Smooth muscle cell (in vitro differentiated cells): ENCODE measurements around the gene PPWD1. TPM values are rescaled to one million over a fixed set of nuclear protein-coding genes. Genes with fewer than 3 reads are reported as not detected.

Experiments
- DNase-seq: peaks from one replicate; lab custom pipeline; 2025; ENCODE audit not compliant: unreplicated experiment; lab: John Stamatoyannopoulos, UW
- H2AFZ ChIP-seq: fragments of 200-600 bp; sonication (generic); 2 replicates; pipeline ENCODE4 v1.6.0; 2016; ENCODE audit warnings: antibody characterized with exemption, low read depth, mild to moderate bottlenecking
- H3F3A ChIP-seq: fragments of 200-600 bp; sonication (generic); 2 replicates; pipeline ENCODE4 v1.6.0; 2017; ENCODE audit warnings: antibody characterized with exemption, low read depth
- H3K27ac ChIP-seq: fragments of 200-600 bp; sonication (generic); 2 replicates; pipeline ENCODE4 v1.5.1; 2016; ENCODE audit warnings: low read depth, mild to moderate bottlenecking
- H3K27me3 ChIP-seq: fragments of 200-600 bp; sonication (generic); 2 replicates; pipeline ENCODE4 v1.6.1; 2016; ENCODE audit warnings: low read depth, mild to moderate bottlenecking
- H3K36me3 ChIP-seq: fragments of 200-600 bp; sonication (generic); 2 replicates; pipeline ENCODE4 v1.5.1; 2016; ENCODE audit warnings: low read depth
- H3K4me1 ChIP-seq: fragments of 200-600 bp; sonication (generic); 2 replicates; pipeline ENCODE4 v1.5.1; 2016; ENCODE audit warnings: low read depth
- H3K4me2 ChIP-seq: fragments of 200-600 bp; sonication (generic); 2 replicates; pipeline ENCODE4 v1.6.0; 2016; ENCODE audit warnings: mild to moderate bottlenecking
- H3K4me3 ChIP-seq: fragments of 200-600 bp; sonication (generic); 2 replicates; pipeline ENCODE4 v1.5.1; 2016; ENCODE audit warnings: mild to moderate bottlenecking
- H3K79me2 ChIP-seq: fragments of 200-600 bp; sonication (generic); 2 replicates; pipeline ENCODE4 v1.6.0; 2016; ENCODE audit warnings: low read depth, mild to moderate bottlenecking
- H3K9ac ChIP-seq: fragments of 200-600 bp; sonication (generic); 2 replicates; pipeline ENCODE4 v1.6.0; 2016; ENCODE audit warnings: low read depth
- H3K9me3 ChIP-seq: fragments of 200-600 bp; sonication (generic); replicated peaks from 2 replicates; pipeline ENCODE4 v1.5.1; 2016; ENCODE audit warnings: low read depth
- H4K20me1 ChIP-seq: fragments of 200-600 bp; sonication (generic); 2 replicates; pipeline ENCODE4 v1.6.0; 2016; ENCODE audit warnings: low read depth
- WGBS: methylation state at CpG from one replicate; pipeline ENCODE4 v1.1.7; 2016; ENCODE audit warnings: low lambda C conversion rate; 5-methylcytosine and 5-hydroxymethylcytosine counted together
- polyA plus RNA-seq: library from polyadenylated mRNA; unstranded; fragments of >200 nt; fragmentation: Nextera tagmentation; extraction: Ambion mirVana; gene quantifications from 2 replicates; pipeline ENCODE4 v1.2.1, GENCODE V29; 2016
- total RNA-seq: library from RNA; depleted of rRNA; stranded (reverse); fragments of >200 nt; gene quantifications from 2 replicates; pipeline ENCODE4 v1.2.3, GENCODE V29; 2014
- TF ChIP-seq, protein P1 (sequence below): fragments of 200-600 bp; sonication (generic); IDR thresholded peaks from 2 replicates; pipeline ENCODE4 v1.5.1; 2017; ENCODE audit warnings: borderline replicate concordance, mild to moderate bottlenecking, antibody characterized with exemption; ENCODE audit not compliant: insufficient read depth, poor library complexity, severe bottlenecking

Gene PPWD1
- total and polyA plus RNA-seq, 2 experiments from 2014 or later: 21.5 to 56.9 TPM

- Histone ChIP-seq H3K9ac (no peak overlapping the region), H3K4me3 (no peak overlapping the region), H2AFZ (no peak overlapping the region), H3K27ac (no peak overlapping the region), H3K4me2 (no peak overlapping the region), H3K9me3 (no peaks in the 10 kb centered on the region), H4K20me1 (no peaks in the 10 kb centered on the region), H3K79me2 (peaks cover 7% of the 10 kb centered on the region), H3K27me3 (no peaks in the 10 kb centered on the region), H3K4me1 (peaks cover 1% of the 10 kb centered on the region), H3F3A (no peaks in the 10 kb centered on the region), H3K36me3 (no peaks in the 10 kb centered on the region)
- 93% methylated on average over 3 of the region's 3 CpGs for WGBS
- DNase-seq: no peak
- TF ChIP-seq, protein P1, sequence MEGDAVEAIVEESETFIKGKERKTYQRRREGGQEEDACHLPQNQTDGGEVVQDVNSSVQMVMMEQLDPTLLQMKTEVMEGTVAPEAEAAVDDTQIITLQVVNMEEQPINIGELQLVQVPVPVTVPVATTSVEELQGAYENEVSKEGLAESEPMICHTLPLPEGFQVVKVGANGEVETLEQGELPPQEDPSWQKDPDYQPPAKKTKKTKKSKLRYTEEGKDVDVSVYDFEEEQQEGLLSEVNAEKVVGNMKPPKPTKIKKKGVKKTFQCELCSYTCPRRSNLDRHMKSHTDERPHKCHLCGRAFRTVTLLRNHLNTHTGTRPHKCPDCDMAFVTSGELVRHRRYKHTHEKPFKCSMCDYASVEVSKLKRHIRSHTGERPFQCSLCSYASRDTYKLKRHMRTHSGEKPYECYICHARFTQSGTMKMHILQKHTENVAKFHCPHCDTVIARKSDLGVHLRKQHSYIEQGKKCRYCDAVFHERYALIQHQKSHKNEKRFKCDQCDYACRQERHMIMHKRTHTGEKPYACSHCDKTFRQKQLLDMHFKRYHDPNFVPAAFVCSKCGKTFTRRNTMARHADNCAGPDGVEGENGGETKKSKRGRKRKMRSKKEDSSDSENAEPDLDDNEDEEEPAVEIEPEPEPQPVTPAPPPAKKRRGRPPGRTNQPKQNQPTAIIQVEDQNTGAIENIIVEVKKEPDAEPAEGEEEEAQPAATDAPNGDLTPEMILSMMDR: no peak
These were observed 6.4 kb upstream of the PPWD1 start for GRCh38 chr5:65556718-65557117.

GRCh38 chr5:65563777-65564176 is 681 bp downstream of the PPWD1 start:
- no peaks in the 10 kb centered on the region for H3K27me3 ChIP-seq
- DNase-seq: no peak
- H3K4me1 ChIP-seq: peaks cover 17% of the 10 kb centered on the region
- H3K9me3 ChIP-seq: no peaks in the 10 kb centered on the region
- H3K36me3 ChIP-seq: no peaks in the 10 kb centered on the region
- TF ChIP-seq, protein P1: no peak
- 33% methylated on average over 11 of the region's 11 CpGs for WGBS
- peak overlapping the region; percentile 98 for H3K4me2 ChIP-seq
- H3K4me3 ChIP-seq: peak overlapping the region; percentile 95
- no peaks in the 10 kb centered on the region for H3F3A ChIP-seq
- peaks cover 60% of the 10 kb centered on the region for H3K79me2 ChIP-seq
- H2AFZ ChIP-seq: peak overlapping the region; percentile 98
- H3K27ac ChIP-seq: peak overlapping the region; percentile 95
- H3K9ac ChIP-seq: peak overlapping the region; percentile 97
- H4K20me1 ChIP-seq: no peaks in the 10 kb centered on the region

GRCh38 chr5:65566505-65566904 is 3.4 kb downstream of the PPWD1 start:
- Histone ChIP-seq H2AFZ (no peak overlapping the region), H4K20me1 (no peaks in the 10 kb centered on the region), H3K4me2 (no peak overlapping the region), H3K4me1 (peaks cover 17% of the 10 kb centered on the region), H3K36me3 (no peaks in the 10 kb centered on the region), H3K9me3 (no peaks in the 10 kb centered on the region), H3F3A (no peaks in the 10 kb centered on the region), H3K79me2 (peaks cover 55% of the 10 kb centered on the region), H3K4me3 (no peak overlapping the region), H3K9ac (no peak overlapping the region), H3K27ac (no peak overlapping the region), H3K27me3 (no peaks in the 10 kb centered on the region)
- TF ChIP-seq, protein P1: no peak
- DNase-seq: no peak
- 87% methylated on average over 5 of the region's 5 CpGs for WGBS

DNA sequence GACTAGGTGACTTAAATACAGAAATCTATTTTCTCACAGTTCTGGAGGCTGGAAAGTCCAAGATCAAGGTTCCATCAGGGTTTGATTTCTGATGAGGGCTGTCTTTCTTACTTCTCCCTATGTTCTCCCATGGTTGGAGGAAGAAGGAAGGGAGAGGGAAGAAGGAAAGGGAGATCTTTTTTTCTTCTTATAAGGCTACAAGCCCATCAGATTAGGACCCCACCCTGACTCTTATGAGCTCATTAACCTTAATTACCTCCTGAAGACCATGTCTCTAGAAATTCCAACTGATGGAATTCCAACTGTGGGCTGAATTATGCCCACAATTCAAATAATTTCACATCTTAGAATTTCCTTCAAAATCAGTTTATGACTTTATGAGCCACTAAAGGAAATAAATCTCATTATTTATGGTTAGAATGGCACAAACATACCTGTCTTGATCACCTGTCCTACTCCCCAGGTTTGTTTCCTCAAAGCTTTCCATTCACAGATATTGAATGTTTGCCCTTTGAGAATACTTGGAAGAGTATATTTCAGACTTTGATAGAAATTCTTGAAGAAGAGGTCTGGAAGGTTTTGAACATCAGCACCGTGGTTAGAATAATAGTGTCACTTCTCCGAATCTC is 7.6 kb downstream of the PPWD1 start:
- 94% methylated on average over 2 of the region's 2 CpGs for WGBS
- DNase-seq: no peak
- Histone ChIP-seq H3K4me1 (no peaks in the 10 kb centered on the region), H3K9ac (no peak overlapping the region), H3K27me3 (no peaks in the 10 kb centered on the region), H3K79me2 (peaks cover 20% of the 10 kb centered on the region), H4K20me1 (peaks cover 5% of the 10 kb centered on the region), H3K4me3 (no peak overlapping the region), H3F3A (no peaks in the 10 kb centered on the region), H3K9me3 (no peaks in the 10 kb centered on the region), H3K4me2 (no peak overlapping the region), H3K36me3 (no peaks in the 10 kb centered on the region), H2AFZ (no peak overlapping the region), H3K27ac (no peak overlapping the region)
- TF ChIP-seq, protein P1: no peak
